Mammary epithelial cell (primary cell): ENCODE measurements around the gene ADRB1.

Experiments
- CTCF ChIP-seq, 2 donors: IDR thresholded peaks in 1 of 2; conservative IDR thresholded peaks in 1 of 2; 2 replicates each; pipeline ENCODE4 v1.5.1; 2011 to 2012; ENCODE audit warnings: inconsistent platforms in 2 of 2, low read length in 2 of 2, mild to moderate bottlenecking in 2 of 2, control low read depth in 1 of 2, low read depth in 1 of 2; ENCODE audit not compliant: insufficient read depth in 1 of 2; ENCODE audit errors: extremely low read depth in 1 of 2
- EZH2 ChIP-seq: IDR thresholded peaks from 2 replicates; pipeline ENCODE4 v1.6.1; 2012; ENCODE audit warnings: low read length, inconsistent platforms, borderline replicate concordance

GRCh38 chr10:114029655-114030054, 14.0 kb upstream of the ADRB1 start:
- TF ChIP-seq CTCF (conservative IDR thresholded peaks at IDR 0.05 in 1 of 2, IDR thresholded peaks at IDR 0.05 in 1 of 2; ENCODE audit: extremely low read depth in 1 of 2, insufficient read depth in 1 of 2, low read depth in 1 of 2, low read length in 2 of 2) (no peak), EZH2 (no peak)
